A549 treated with dexamethasone at 1 μM for 4 hours (cell line): ENCODE results near the gene ZSCAN16. TPM values are rescaled to one million over a fixed set of nuclear protein-coding genes. Genes with fewer than 3 reads are reported as not detected.

Source experiments
- total RNA-seq: library from RNA; stranded (reverse); fragments of 200-300 nt; extraction: Qiagen RNA extraction; gene quantifications from 5 replicates; pipeline ENCODE4 v1.2.3, GENCODE V29; 2022

The ZSCAN16 gene
- 3.7 to 4.3 TPM (median 4.0 TPM) in 5 replicates for total RNA-seq

GRCh38 chr6:28124350-28124970 is at the start of gene ZSCAN16:
ZSCAN16 (plus strand) TSS chr6:28124609; CDS start chr6:28125444, 835 bp downstream.

GRCh38 chr6:28080381-28080630 is 44.1 kb upstream of the ZSCAN16 start, which contains the start of gene ZNF165:
ZNF165 (plus strand) TSS chr6:28080568; CDS start chr6:28085481, 4,913 bp downstream.

GRCh38 chr6:28141500-28142329 is 17.3 kb downstream of the ZSCAN16 start, which contains the start of gene ZKSCAN8:
ZKSCAN8 (plus strand) TSS chr6:28141883; CDS start chr6:28148408, 6,525 bp downstream.

Other genes with a start within 250 kb of the ZSCAN16 start
- gene OR2B2, start 212.2 kb upstream of the ZSCAN16 start, total RNA-seq = not detected in 5 replicates
- 0.14 TPM in 1 of 5 replicates, not detected in the others for gene OR2B6, start 167.4 kb upstream of the ZSCAN16 start, total RNA-seq
- gene ZNF165, start 44.0 kb upstream of the ZSCAN16 start, total RNA-seq = 0.73 to 0.88 TPM (median 0.81 TPM) in 5 replicates
- 3.2 to 6.5 TPM (median 5.2 TPM) in 5 replicates for gene ZKSCAN8, start 17.3 kb downstream of the ZSCAN16 start, total RNA-seq
- gene ZSCAN9, start 100.7 kb downstream of the ZSCAN16 start, total RNA-seq = 6.2 to 7.1 TPM (median 6.8 TPM) in 5 replicates
- 2.1 to 3.0 TPM (median 2.5 TPM) in 5 replicates for gene ZKSCAN4, start 127.7 kb downstream of the ZSCAN16 start, total RNA-seq
- gene NKAPL, start 134.7 kb downstream of the ZSCAN16 start, total RNA-seq = not detected in 5 replicates
- 3.9 to 5.4 TPM (median 4.2 TPM) in 5 replicates for gene ZSCAN26, start 142.5 kb downstream of the ZSCAN16 start, total RNA-seq
- 4.1 to 5.0 TPM (median 4.8 TPM) in 5 replicates for gene PGBD1, start 157.0 kb downstream of the ZSCAN16 start, total RNA-seq
- 1.2 to 2.8 TPM (median 1.8 TPM) in 5 replicates for gene ZSCAN31, start 211.5 kb downstream of the ZSCAN16 start, total RNA-seq
- 1.6 to 2.4 TPM (median 1.9 TPM) in 5 replicates for gene ZKSCAN3, start 225.3 kb downstream of the ZSCAN16 start, total RNA-seq